ENCODE measurements around the gene GPR157. TPM values are rescaled to one million over a fixed set of nuclear protein-coding genes. Genes with fewer than 3 reads are reported as not detected.

Gene GPR157
- total RNA-seq, 1 experiment from 2014 or later: 7.9 TPM

DNA sequence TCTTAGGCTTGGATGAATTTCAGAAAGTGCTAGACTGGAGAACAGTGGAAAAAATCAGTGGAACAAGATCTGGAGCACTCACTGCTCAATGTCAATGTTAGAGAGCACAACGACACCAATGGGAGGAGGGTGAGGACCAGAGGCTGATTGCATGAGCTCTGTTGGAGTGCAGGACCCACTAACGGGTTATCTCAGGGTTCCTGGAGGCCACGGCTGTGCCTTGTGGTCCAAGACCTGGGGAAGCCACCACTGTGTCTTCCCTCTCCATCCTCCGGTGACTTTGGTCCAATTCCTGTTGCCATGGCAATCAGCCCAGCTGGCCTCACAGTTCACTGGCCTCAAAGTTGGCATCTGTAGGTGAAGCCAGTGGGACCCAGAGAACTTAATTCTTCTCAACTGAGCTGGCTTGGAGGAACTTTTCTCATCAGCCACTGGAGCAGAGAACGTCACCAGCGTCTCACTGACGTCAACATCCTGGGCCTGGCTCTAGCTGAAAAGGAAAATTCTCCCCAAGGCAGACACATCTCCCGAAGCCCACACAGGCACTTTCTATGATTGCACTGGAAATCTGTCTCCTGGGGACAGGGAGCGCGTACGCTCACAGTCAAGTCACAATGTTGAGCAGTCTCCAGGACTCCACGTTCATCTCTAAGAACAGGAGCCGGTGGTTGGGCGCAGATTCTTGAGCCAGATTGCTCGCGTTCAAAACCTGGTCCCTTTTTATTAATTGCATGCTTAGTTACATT, 21.9 kb upstream of the GPR157 start:
- no peaks in the 10 kb centered on the region for H3K9me3 ChIP-seq (ENCODE audit: low read length)
- H3K9me2 ChIP-seq (replicated peaks; ENCODE audit: low read length): no peaks in the 10 kb centered on the region
- H3K79me2 ChIP-seq (ENCODE audit: low read length): no peaks in the 10 kb centered on the region
- no peak overlapping the region for H3K4me2 ChIP-seq (ENCODE audit: low read length)
- DNase-seq (no peak), ATAC-seq (no peak)
- intact Hi-C loops (cut with micrococcal nuclease): no loop called here
- H3F3A ChIP-seq (ENCODE audit: low read length, unreplicated experiment): no peaks in the 10 kb centered on the region
- TF ChIP-seq EZH2phosphoT487 (IDR thresholded peaks at IDR 0.05; ENCODE audit: borderline replicate concordance, low read length): no peak
- no peak for TF ChIP-seq EZH2 (IDR thresholded peaks at IDR 0.05; ENCODE audit: low read length, unreplicated experiment)
- TF ChIP-seq, protein P1, sequence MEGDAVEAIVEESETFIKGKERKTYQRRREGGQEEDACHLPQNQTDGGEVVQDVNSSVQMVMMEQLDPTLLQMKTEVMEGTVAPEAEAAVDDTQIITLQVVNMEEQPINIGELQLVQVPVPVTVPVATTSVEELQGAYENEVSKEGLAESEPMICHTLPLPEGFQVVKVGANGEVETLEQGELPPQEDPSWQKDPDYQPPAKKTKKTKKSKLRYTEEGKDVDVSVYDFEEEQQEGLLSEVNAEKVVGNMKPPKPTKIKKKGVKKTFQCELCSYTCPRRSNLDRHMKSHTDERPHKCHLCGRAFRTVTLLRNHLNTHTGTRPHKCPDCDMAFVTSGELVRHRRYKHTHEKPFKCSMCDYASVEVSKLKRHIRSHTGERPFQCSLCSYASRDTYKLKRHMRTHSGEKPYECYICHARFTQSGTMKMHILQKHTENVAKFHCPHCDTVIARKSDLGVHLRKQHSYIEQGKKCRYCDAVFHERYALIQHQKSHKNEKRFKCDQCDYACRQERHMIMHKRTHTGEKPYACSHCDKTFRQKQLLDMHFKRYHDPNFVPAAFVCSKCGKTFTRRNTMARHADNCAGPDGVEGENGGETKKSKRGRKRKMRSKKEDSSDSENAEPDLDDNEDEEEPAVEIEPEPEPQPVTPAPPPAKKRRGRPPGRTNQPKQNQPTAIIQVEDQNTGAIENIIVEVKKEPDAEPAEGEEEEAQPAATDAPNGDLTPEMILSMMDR (conservative IDR thresholded peaks at IDR 0.05; ENCODE audit: low read depth, low read length): no peak
- POLR2A ChIA-PET (ENCODE audit: unreplicated experiment): no interaction called here
- no peaks in the 10 kb centered on the region for H3K4me1 ChIP-seq (ENCODE audit: insufficient read depth, low read length)
- no TSS peak for BruUV-seq (replicated peaks)
- H3K36me3 ChIP-seq (ENCODE audit: low read depth, low read length): no peaks in the 10 kb centered on the region
- no peak overlapping the region for H3K9ac ChIP-seq (ENCODE audit: low read length)
- no peak overlapping the region for H3K27ac ChIP-seq (ENCODE audit: low read length)
- no peaks in the 10 kb centered on the region for H3K27me3 ChIP-seq (ENCODE audit: low read length)
- CTCF ChIA-PET: no interaction called here
- no peaks in the 10 kb centered on the region for H4K20me1 ChIP-seq (ENCODE audit: low read length)
- H3K4me3 ChIP-seq (ENCODE audit: low read length): no peak overlapping the region
- no peak overlapping the region for H2AFZ ChIP-seq (ENCODE audit: low read length)

DNA sequence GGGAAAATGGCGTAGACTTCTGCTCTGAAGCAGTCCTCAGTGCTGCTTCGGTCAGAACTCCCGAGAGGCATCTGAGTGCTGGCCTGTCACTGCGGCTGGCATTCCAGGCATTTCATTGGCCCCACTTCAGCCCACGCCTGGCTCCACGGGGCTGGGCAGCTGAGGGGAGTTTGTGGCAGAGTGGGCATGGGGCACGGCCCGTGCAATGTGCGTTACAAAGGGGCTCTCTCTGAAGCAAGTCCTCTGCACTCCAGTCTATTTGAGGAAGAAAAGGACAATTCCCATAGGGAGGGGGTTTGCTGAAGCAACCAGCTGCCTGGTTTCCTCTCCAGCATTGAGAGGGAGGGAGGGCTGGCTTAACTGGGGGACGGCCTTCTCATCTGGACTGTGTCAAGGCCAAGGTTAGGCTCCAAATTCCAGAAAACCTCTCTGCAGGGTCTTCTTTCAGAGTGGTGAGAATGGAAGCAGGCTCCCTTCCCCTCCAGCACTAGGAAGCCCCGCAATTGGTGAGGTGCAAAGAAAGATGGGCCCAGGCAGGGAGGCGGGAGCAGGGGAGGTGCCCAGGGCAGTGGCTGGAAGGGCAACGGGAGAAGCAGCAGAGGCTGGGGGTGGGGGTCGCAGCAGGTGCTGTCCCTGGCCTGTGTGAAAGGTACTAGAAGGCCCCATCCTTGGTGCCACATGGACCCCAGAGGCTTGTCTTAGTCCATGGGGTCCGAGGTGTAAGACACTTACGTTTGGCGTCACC, 21.1 kb upstream of the GPR157 start:
- no peaks in the 10 kb centered on the region for H3F3A ChIP-seq (ENCODE audit: low read length, unreplicated experiment)
- no peak overlapping the region for H3K4me3 ChIP-seq (ENCODE audit: low read length)
- POLR2A ChIA-PET (ENCODE audit: unreplicated experiment): no interaction called here
- no peak overlapping the region for H3K9ac ChIP-seq (ENCODE audit: low read length)
- no peak overlapping the region for H3K4me2 ChIP-seq (ENCODE audit: low read length)
- no peaks in the 10 kb centered on the region for H4K20me1 ChIP-seq (ENCODE audit: low read length)
- TF ChIP-seq, protein P1 (conservative IDR thresholded peaks at IDR 0.05; ENCODE audit: low read depth, low read length): no peak
- TF ChIP-seq EZH2 (IDR thresholded peaks at IDR 0.05; ENCODE audit: low read length, unreplicated experiment): no peak
- no peak for TF ChIP-seq EZH2phosphoT487 (IDR thresholded peaks at IDR 0.05; ENCODE audit: borderline replicate concordance, low read length)
- H3K27ac ChIP-seq (ENCODE audit: low read length): no peak overlapping the region
- H3K79me2 ChIP-seq (ENCODE audit: low read length): no peaks in the 10 kb centered on the region
- ATAC-seq: no peak
- no peak overlapping the region for H2AFZ ChIP-seq (ENCODE audit: low read length)
- H3K9me3 ChIP-seq (ENCODE audit: low read length): no peaks in the 10 kb centered on the region
- intact Hi-C loops (cut with micrococcal nuclease): no loop called here
- 0 out of 2 replicates have a peak, but pooled peaks cover 5% of the 10 kb centered on the region for H3K4me1 ChIP-seq (ENCODE audit: insufficient read depth, low read length)
- no TSS peak for BruUV-seq (replicated peaks)
- no peaks in the 10 kb centered on the region for H3K9me2 ChIP-seq (replicated peaks; ENCODE audit: low read length)
- CTCF ChIA-PET: no interaction called here
- no peak for DNase-seq
- no peaks in the 10 kb centered on the region for H3K36me3 ChIP-seq (ENCODE audit: low read depth, low read length)
- H3K27me3 ChIP-seq (ENCODE audit: low read length): no peaks in the 10 kb centered on the region

DNA sequence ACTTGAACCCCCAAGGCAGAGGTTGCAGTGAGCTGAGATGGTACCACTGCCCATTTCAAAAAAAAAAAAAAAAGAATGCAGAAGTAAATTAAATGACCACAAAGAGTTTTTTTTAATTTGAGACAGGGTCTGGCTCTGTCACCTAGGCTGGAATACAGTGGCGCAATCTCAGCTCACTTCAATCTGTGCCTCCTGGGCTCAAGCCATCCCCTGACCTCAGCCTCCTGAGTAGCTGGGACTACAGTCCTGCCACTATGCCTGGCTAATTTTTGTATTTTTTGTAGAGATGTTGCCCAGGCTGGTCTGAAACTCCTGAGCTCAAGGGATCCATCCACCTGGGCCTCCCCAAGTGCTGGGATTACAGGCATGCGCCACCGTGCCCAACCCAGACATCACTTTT, 20.2 kb upstream of the GPR157 start:
- Histone ChIP-seq H3K4me3 (ENCODE audit: low read length) (no peak overlapping the region), H2AFZ (ENCODE audit: low read length) (no peak overlapping the region), H3K9me2 (replicated peaks; ENCODE audit: low read length) (no peaks in the 10 kb centered on the region), H3K4me1 (ENCODE audit: insufficient read depth, low read length) (0 out of 2 replicates have a peak, but pooled peaks cover 5% of the 10 kb centered on the region), H3K9me3 (ENCODE audit: low read length) (no peaks in the 10 kb centered on the region), H3K36me3 (ENCODE audit: low read depth, low read length) (no peaks in the 10 kb centered on the region), H3K4me2 (ENCODE audit: low read length) (no peak overlapping the region), H3K27me3 (ENCODE audit: low read length) (no peaks in the 10 kb centered on the region), H3K27ac (ENCODE audit: low read length) (no peak overlapping the region), H4K20me1 (ENCODE audit: low read length) (no peaks in the 10 kb centered on the region), H3K79me2 (ENCODE audit: low read length) (no peaks in the 10 kb centered on the region), H3K9ac (ENCODE audit: low read length) (no peak overlapping the region), H3F3A (ENCODE audit: low read length, unreplicated experiment) (no peaks in the 10 kb centered on the region)
- ChIA-PET CTCF (no interaction called here), POLR2A (ENCODE audit: unreplicated experiment) (no interaction called here)
- no peak for TF ChIP-seq EZH2phosphoT487 (IDR thresholded peaks at IDR 0.05; ENCODE audit: borderline replicate concordance, low read length)
- intact Hi-C loops (cut with micrococcal nuclease): no loop called here
- no TSS peak for BruUV-seq (replicated peaks)
- no peak for ATAC-seq
- DNase-seq: no peak
